GM19025 (cell line): ENCODE data around the gene ACOT7.
"Not testable (repeated sequence)": the region's sequence is repeated elsewhere in the genome, so short reads cannot be mapped to it uniquely, and the experiment has no call there.

Source experiments
- ATAC-seq: cut with Tn5 transposase; IDR thresholded peaks from one replicate; pipeline ENCODE4 v1.9.1; 2021; ENCODE audit warnings: mild to moderate bottlenecking, low read depth, moderate library complexity; ENCODE audit not compliant: unreplicated experiment

Gene ACOT7, protein sequence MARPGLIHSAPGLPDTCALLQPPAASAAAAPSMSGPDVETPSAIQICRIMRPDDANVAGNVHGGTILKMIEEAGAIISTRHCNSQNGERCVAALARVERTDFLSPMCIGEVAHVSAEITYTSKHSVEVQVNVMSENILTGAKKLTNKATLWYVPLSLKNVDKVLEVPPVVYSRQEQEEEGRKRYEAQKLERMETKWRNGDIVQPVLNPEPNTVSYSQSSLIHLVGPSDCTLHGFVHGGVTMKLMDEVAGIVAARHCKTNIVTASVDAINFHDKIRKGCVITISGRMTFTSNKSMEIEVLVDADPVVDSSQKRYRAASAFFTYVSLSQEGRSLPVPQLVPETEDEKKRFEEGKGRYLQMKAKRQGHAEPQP

GRCh38 chr1:6393400-6394187 is at the start of gene ACOT7:
Gene ACOT7 (minus strand): TSS chr1:6393767. CDS start chr1:6393399, 368 bp downstream.
- ATAC-seq = peak; percentile 84

DNA sequence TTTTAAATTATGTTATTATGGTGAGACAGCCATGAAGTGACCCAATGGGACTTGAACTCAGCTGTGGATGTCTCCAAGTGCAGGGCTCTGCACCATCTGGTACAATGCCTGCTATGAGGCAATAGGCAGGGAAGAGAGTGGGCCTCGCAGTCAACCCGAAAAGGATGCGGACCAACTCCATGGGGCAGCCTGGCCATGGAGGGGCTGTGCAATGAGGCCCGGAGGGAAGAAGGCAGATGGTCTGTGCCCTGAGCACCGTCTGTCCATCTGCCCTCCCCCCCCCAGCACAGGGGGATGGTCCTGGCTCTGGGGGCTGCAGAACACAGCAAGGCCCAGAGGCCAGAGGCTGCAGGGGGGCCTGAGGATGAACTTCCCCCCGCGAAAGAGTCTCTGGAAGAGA is 48.0 kb upstream of the ACOT7 start:
- ATAC-seq = no peak

GRCh38 chr1:6440198-6441126 is 46.9 kb upstream of the ACOT7 start:
- ATAC-seq = no peak

DNA sequence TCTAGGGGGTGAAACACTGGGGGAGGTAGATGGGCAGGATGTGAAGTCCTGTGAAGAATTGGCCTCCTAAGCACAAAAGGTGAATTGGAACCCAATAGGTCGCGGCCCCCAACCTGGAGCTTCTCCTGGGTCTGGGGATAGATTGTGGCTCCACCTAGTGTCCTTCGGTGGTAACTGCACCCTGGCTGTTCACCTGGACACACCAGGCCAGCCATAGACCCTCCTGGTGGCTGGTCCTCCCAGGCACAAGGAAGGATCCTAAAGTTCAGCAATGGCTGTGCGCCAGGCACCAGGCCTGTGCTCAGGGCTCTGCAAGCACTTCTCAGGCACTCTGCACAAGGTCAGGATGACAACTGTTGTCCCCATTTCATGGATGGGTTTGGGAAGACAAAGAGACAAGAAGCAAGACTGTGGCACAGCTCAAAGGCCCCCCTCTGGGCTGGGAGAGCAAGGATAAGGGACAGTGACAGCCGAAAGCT is 44.5 kb upstream of the ACOT7 start:
- no peak for ATAC-seq

DNA sequence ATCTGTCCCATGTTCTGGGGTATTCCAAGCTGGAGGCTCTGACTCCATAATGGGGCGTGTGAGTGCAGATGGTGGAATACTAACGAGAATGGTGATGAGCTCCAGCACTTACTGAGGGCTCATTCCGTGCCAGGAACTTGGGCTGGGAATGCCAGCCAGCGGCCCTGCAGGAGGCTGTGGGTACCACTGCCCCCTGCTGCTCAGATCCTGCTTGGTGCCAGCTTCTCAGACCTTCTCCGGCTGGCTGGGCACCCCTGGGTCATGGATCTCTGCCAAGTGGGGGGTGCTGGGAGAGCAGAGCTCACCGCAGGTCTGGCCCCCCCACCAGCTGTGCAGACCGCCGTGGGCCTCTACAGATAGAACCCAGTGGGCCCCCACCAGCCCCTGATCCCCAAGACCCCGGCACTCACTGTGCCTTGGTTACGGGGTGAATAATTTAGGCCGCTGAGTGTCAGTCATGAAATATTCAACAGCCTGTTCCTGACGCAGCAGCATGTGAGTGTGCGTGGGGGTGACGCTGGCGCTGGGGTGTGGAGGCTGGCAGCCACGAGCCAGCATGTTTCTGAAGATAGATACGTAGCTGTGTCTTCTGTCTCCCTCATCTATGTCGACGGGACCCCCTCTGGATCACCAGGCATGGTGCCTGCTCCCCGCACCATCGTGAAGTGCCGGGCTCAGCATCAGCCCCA is 43.6 kb upstream of the ACOT7 start:
- ATAC-seq = not testable (repeated sequence)

DNA sequence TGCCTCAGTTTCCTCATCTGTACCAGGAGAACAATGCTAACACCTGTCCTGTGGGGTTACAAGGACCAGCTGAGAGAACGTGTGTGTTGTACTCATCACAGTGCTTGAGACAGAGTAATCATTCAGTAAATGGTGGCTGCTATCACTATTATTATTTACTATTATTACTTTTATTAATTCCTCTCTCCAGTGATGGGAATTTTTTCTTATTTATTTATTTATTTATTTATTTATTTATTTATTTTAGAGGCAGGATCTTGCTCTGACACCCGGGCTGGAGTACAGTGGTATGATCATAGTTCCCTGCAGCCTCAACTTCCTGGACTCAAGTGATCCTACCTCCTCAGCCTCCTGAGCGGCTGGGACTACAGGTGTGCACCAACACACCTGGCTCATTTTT is 42.7 kb upstream of the ACOT7 start:
- ATAC-seq = not testable (repeated sequence)

DNA sequence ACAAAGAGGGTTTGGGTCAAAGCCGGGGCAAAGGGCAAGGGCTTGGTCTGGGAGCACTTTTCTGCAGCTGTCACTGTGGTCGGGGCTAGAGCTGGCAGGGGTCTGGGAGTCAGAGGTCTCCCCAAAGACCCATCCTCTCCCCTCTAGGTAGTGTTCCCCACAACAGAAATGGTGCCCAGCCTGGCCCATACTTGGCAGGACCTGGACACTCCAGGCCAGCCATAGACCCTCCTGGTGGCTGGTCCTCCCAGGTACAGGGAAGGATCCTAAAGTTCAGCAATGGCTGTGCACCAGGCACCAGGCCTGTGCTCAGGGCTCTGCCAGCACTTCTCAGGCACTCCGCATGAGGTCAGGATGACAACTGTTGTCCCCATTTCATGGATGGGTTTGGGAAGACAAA is 42.0 kb upstream of the ACOT7 start:
- no peak for ATAC-seq

DNA sequence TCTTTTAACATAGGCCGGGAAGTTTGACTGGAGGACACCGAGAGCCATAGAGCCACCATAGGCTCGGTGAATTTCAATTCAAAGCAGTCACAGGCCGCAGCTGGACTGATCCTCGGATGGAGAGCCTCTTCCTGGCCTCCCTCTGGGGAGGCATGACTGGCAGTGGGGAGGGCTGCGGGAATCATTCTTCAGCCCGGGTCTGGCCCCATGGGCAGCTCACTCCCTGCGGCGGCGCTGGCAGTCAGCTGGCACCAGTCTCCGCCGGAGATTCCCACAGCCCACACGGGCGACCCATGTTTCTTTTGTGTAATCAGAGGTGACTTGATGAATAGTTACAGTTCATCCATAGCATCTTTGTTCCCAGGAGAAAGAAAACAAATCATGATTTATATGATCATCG is 41.6 kb upstream of the ACOT7 start:
- no peak for ATAC-seq

- no peak for ATAC-seq
Observed at GRCh38 chr1:6434186-6434585, 40.6 kb upstream of the ACOT7 start.

GRCh38 chr1:6431645-6432579 is 38.3 kb upstream of the ACOT7 start:
- not testable (repeated sequence) for ATAC-seq

DNA sequence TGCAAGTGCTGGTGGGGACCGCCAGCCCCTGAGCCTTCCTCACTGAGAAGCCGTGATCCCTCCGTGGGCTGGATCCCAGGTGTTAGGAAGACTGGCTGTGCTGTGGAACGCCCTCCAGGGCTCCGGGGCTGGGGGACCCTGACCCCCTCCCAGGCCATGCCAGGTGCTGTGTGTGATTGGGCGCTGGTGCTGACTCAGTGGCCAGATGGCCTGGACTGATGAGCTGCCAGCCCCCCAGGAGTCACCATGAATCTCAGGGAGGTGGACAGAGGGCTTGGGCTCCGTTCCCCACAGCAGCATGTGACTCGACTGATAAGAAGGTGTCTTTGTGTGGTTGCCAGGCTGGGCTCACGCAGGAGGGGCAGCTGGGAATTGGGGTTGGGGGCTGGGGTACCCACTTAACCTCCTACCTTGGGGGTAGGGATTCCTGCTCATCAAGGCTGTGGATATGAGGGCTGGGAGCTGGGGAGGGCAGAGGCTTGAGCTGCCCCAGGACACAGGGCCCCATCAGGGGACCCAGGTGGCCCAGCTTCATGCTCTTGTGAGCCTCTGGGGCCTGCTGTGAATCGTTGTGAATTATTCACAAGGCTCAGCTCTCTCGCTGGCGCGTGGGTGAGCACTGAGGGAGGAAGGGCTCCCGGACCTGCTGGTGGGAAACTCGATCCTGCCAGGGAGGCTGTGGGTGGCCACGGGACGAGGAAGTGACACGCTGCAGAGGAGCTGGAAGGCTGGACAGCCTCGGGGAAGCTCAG is 36.3 kb upstream of the ACOT7 start:
- not testable (repeated sequence) for ATAC-seq

- ATAC-seq = not testable (repeated sequence)
Observed at GRCh38 chr1:6428453-6428852, 34.9 kb upstream of the ACOT7 start.

DNA sequence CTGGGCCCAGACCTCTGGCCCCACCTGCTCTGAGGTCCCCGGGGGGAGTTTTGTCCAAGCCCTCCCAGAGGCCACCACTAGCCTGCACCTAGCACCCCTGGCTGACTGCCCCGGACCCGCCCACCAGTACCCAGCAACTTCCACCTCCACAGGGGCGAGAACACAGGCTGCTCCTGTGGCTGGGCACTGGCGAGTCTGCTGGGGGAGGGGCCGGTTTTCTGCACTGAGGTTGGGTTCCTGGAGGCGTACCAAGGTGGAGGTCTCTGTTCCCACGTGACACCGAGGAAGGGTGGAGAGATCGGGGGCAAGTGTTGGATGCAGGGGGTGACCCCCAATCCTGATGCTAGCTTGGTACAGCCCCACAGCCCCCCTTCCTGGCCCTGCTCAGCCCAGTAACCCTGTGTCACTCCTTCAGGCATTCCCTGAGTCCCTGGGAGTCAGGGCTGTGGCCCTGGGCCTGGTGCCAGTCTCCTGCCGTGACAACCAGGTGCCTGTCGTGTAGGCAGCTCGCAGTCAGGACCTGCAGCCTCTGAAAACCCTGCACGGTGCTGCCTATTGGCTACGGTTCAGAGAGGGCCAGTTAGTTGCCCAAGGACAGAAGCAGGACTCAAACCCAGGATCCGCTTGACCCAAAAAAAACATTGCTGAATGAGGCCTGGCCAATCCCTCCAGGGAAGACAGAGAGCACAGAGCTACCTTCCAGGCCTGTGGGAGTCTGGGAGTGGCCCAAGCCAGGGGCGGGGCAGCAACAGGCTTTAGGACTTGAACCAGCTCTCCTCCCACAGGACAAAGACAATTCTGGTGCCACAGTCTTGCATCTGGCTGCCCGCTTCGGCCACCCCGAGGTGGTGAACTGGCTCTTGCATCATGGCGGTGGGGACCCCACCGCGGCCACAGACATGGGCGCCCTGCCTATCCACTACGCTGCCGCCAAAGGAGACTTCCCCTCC is 34.1 kb upstream of the ACOT7 start:
- no peak for ATAC-seq

DNA sequence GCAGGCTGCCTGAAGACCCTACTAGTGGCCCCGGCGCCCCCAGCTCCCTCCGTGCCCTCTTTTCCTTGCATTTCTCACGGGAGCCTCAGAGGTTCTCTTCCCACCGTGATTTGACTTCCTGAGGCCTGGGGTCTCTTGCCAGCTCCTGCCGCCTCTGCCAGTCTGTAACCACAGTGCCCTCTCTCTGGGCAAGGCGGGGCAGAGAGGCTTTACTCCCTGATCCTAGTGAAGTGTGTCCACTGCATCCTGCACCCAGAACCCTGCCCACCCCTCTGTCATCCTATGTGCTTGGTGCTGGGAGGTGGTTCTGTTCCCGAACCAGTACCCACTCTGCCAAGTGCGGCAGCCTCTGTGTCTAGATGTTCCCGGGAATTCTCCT is 33.4 kb upstream of the ACOT7 start:
- no peak for ATAC-seq

- no peak for ATAC-seq
Observed at GRCh38 chr1:6426277-6426971, 32.9 kb upstream of the ACOT7 start.

- no peak for ATAC-seq
Observed at GRCh38 chr1:6425658-6426057, 32.1 kb upstream of the ACOT7 start.
